Embryonic facial prominence (tissue), 1 donor: ENCODE data around the gene NUP160.
"Not testable (repeated sequence)": the region's sequence is repeated elsewhere in the genome, so short reads cannot be mapped to it uniquely, and the experiment has no call there.

Experiments used
- DNase-seq: peaks from one replicate; pipeline ENCODE4 v3.0.0-alpha.2; 2016; ENCODE audit errors: extremely low spot score

Gene NUP160, protein sequence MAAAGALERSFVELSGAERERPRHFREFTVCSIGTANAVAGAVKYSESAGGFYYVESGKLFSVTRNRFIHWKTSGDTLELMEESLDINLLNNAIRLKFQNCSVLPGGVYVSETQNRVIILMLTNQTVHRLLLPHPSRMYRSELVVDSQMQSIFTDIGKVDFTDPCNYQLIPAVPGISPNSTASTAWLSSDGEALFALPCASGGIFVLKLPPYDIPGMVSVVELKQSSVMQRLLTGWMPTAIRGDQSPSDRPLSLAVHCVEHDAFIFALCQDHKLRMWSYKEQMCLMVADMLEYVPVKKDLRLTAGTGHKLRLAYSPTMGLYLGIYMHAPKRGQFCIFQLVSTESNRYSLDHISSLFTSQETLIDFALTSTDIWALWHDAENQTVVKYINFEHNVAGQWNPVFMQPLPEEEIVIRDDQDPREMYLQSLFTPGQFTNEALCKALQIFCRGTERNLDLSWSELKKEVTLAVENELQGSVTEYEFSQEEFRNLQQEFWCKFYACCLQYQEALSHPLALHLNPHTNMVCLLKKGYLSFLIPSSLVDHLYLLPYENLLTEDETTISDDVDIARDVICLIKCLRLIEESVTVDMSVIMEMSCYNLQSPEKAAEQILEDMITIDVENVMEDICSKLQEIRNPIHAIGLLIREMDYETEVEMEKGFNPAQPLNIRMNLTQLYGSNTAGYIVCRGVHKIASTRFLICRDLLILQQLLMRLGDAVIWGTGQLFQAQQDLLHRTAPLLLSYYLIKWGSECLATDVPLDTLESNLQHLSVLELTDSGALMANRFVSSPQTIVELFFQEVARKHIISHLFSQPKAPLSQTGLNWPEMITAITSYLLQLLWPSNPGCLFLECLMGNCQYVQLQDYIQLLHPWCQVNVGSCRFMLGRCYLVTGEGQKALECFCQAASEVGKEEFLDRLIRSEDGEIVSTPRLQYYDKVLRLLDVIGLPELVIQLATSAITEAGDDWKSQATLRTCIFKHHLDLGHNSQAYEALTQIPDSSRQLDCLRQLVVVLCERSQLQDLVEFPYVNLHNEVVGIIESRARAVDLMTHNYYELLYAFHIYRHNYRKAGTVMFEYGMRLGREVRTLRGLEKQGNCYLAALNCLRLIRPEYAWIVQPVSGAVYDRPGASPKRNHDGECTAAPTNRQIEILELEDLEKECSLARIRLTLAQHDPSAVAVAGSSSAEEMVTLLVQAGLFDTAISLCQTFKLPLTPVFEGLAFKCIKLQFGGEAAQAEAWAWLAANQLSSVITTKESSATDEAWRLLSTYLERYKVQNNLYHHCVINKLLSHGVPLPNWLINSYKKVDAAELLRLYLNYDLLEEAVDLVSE (N-terminal part only)

DNA sequence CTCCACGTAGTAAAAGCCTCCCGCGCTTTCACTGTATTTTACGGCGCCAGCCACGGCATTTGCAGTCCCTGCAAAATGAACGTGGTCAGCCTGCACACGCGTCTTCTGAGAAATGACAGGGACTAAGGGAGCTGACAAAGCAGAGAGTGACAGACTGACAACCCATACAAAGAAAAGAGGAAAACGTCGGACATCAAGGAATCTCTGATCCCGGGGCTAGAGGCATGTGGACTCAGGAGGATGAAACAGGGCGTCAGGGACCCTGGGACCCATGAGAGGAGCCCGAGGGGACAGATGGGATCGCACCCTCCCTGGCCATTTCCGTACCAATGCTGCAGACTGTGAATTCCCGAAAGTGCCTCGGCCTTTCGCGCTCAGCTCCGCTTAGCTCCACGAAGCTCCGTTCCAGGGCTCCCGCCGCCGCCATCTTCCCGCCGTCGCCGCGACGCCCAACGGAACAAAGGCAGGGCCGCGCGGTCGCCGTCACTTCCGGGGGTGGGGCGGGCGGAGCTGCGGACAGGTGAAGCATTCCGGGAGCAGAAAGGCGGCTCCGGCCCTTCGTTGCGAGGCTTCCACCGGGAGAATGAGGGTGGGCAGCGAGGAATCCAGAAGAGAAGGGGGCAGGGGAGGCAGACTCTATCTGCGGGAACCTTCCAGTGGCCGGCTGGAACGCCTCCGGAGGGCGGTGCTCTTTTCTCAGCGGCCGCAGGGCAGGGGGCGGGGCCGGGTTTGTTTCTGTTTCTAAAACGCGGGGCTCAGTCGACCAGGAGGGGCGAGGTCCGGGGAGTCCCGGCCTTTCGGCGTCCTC is at the start of gene NUP160:
NUP160 (minus strand) TSS at position 459 of the 808 bp plus-strand sequence; CDS start at position 427, 32 bp downstream.
- peak; percentile 66 for DNase-seq

DNA sequence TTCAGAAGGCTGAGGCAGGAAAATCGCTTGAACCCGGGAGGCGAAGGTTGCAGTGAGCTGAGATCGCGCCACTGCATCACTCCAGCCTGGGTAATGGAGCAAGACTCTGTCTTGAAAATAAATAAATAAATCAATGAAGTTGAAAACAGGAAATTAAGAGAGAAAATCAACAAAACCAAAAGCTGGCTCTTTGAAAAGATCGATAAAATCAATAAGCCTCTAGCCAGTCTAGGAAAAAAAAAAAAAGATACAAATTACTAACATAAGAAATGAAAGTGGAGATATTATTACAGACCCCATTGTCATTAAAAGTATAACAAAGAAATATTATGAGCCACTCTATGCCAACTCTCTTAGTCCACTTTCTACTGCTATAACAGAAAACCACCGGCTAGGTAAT is 48.0 kb upstream of the NUP160 start:
- no peak for DNase-seq

DNA sequence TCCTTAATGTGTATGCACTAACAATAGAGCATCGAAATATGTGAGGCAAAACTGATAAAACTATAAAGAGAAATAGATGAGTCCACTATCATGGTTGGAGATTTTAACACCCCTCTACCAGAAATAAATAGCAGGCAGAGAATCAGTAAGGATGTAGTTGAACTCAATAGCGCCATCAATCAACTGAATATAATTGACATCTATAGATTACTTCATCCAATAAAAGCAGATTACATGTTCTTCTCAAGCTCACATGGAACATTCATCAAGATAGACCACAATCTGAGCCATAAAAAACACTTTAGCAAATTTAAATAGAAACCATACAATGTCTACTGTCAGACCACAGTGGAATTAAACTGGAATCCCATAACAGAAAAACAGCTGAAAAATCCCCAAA is 46.9 kb upstream of the NUP160 start:
- no peak for DNase-seq

DNA sequence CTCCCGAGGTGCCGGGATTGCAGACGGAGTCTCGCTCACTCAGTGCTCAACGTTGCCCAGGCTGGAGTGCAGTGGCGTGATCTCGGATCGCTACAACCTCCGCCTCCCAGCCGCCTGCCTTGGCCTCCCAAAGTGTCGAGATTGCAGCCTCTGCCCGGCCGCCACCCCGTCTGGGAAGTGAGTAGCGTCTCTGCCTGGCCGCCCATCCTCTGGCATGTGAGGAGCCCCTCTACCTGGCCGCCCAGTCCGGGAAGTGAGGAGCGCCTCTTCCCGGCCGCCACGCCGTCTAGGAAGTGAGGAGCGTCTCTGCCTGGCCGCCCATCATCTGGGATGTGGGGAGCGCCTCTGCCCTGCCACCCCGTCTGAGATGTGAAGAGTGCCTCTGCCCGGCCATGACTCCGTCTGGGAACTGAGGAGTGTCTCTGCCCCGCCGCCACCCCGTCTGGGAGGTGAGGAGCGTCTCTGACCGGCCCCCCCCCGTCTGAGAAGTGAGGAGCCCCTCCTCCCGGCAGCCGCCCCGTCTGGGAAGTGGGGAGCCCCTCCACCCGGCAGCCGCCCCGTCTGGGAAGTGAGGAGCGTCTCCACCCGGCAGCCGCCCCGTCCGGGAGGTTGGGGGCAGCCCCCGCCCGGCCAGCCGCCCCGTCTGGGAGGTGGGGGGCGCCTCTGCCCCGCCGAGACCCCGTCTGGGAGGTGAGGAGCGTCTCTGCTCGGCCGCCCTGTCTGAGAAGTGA is 44.6 kb upstream of the NUP160 start:
- DNase-seq = not testable (repeated sequence)

DNA sequence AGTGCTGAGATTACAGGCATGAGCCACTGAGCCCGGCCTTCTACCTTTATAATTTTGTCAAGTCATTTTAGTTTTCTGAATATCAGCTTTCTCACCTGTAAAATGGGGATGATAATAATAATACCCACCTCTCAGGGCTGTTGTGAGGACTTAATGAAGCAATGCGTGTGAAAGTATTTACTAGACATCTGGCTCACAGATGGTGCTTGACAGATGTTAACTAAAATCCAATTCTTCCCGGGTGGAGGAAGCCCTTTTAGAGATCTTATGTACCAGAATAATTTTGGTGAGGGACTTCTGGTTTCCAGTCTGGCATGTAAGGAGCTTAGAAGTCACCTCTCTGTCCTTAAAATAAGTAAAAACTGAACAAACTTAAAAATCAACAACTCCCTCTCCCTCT is 43.7 kb upstream of the NUP160 start:
- no peak for DNase-seq

DNA sequence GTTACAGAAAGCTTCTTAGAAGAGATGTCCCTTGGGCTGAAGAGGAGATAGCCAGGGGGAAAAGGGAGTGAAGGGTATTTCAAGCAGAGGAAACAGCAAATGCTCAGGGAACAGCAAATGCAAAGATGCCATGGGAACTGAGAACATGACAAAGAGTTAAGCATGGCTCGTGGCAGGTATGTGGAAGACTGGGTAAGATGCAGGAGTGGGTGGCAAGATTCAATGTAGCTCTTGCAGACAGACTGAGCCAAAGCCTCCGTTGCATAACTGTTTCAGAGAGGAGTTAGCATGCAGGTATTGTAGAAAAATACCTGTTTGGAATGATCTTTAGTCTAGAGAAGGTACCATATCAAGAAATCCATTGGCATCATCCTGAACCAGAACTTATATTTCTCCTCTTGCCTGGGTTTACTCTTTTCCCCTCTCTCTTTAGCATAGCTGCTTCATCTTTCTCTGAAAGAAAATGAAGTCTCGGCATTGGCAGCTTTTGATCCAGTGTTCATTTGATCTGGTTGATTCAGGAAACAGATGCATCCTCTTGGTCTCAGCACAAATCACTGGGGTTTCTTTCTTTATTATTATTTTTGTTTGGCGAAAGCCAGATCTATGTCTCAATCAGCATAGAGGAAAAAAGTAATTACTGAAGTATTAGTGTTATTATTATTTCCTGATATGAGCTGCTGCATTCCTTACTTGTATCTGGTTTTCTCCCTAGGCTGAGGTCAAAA is 41.7 kb upstream of the NUP160 start:
- DNase-seq = no peak

DNA sequence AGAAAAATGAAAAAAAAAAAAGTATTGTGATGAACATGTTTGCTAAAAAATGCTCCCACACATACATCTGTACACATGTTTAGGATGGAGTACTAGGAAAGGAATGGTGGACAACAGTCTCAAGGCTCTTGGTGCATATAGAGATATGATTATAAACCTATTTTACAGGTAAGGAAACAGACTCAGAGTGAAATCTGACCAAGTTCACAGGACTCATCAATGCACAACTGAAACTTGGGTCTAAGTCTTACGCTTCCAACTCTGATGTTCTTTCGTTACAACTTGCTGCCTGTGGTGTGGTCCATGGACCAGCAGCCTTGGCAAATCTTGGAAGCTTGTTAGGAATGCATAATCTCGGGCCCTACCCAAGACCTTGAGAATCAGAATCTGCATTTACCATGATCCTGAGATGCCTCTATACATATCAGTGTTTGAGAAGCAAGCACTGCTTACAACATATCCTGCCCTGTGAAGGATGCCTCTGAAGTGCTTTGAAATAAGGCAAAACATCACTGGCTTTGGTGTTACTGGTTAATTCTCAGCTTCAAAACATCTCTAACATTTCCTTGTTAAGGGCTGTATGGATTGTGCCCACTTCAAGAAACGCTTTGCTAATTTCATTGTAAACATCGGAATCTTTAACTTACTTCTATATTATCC is 39.9 kb upstream of the NUP160 start:
- DNase-seq = no peak

DNA sequence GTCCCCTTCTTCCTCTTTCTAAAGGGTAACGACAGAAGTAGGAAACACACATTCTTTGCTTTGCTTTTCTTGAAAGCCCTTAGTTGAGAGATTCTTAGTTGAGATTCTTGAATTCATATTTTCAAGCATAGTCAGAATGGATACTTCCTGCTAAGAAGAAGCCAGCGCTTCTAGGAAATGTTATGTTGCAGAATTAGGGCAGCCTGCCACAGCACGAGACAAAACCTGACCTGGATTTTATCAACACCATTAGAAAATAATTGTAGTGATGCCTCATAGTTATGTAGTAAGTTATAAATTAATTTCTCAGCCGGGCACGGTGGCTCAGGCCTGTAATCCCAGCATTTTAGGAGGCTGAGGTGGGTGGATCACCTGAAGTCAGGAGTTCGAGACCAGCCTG is 37.9 kb upstream of the NUP160 start:
- no peak for DNase-seq

DNA sequence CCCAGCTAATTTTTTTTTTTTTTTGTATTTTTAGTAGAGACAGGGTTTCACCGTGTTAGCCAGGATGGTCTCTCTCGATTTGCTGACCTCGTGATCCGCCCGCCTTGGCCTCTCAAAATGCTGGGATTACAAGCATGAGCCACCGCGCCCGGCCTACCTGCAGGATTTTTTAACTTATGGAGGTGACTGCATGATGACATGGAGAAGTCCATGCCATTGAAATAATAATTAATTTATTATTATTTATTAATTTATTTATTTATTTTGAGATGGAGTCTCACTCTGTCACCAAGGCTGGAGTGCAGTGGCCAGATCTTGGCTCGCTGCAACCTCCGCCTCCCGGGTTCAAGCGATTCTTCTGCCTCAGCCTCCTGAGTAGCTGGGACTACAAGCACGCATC is 34.3 kb upstream of the NUP160 start:
- not testable (repeated sequence) for DNase-seq

DNA sequence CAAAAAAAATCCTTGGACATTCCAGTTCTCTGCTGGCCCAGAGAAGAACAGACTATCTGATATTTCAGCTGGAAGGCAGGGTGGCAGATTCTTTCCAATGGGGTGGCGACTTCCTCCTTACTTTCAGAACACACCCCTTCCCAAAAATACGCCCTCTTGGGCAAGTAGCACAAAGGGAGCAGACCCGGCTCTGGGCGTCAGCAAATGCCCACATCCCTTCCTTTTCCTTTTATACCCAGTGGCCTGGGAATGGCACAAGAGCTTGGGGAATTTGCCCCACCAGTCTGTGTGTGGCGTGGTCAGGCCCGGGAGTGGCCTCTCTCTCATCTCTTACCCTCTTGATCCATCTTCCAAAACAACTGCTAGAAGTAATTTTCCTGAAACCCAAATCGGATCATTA is 33.0 kb upstream of the NUP160 start:
- no peak for DNase-seq

DNA sequence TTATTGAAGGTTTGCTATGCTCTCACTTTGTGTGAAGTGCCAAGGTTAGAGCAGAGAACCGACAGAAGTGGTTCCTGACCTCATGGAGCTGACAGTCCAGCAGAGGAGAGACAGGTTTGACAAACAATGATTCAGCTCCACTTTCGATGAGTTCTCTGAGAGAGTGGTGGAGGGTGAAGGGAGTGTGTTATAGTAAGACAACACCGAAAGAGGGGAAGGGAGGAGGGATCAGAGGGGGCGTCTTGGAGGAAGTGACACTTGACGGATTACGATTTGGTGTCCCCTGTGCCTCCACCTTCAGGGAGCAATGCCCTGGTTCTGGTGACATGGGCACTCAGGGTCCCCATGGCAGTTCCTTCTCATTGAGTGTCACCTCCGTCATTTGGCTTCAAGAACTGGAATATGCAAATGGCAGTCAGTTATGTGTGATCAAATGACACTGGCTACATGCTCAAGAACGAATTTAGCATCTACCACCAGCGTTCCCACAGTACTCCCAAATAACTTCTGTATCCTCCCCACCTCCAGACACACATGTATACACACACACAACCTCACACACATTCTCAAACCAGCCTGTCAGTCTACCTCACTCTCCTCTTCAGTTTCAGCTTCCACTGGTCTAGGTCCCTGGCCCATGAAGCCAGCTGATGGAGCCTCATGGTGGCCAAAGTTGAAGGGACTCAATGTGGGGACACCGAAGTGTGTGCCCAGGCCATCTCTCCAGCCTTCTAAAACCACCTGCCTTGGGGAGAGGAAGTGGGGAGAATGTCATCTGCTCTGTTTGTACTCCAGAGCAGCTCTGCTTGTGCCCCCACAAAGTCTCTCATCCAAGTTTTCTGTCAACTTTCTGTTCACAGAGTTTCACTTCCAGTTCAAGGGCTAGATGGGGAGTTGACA is 31.4 kb upstream of the NUP160 start:
- DNase-seq = no peak

DNA sequence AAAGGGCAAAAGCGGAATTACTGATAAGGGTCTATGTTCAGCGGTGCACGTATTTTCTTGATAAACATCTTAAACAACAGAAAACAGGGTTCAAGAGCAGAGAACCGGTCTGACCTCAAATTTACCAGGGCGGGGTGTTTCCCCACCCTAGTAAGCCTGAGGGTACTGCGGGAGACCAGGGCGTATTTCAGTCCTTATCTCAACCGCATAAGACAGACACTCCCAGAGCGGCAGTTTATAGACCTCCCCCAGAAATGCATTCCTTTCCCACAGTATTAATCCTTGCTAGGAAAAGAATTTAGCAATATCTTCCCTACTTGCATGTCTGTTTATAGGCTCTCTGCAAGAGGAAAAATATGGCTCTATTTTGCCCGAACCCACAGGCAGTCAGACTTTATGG is 27.7 kb upstream of the NUP160 start:
- DNase-seq = not testable (repeated sequence)

DNA sequence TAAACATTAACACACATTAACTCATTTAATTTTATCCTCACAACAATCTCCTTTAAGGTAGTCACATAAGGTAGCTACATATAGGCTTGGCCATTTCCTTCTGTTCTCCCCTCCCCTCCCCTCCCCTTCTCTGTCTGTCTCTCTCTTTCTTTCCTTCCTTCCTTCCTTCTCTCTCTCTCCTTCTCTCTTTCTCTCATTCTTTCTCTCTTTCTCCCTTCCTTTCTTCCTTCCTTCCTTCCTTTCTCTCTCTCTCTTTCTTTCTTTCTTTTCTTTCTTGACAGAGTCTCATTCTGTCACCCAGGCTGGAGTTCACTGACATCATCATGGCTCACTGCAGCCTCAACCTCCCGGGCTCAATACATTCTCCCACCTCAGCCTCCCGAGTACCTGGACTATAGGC is 22.3 kb upstream of the NUP160 start:
- DNase-seq = no peak

DNA sequence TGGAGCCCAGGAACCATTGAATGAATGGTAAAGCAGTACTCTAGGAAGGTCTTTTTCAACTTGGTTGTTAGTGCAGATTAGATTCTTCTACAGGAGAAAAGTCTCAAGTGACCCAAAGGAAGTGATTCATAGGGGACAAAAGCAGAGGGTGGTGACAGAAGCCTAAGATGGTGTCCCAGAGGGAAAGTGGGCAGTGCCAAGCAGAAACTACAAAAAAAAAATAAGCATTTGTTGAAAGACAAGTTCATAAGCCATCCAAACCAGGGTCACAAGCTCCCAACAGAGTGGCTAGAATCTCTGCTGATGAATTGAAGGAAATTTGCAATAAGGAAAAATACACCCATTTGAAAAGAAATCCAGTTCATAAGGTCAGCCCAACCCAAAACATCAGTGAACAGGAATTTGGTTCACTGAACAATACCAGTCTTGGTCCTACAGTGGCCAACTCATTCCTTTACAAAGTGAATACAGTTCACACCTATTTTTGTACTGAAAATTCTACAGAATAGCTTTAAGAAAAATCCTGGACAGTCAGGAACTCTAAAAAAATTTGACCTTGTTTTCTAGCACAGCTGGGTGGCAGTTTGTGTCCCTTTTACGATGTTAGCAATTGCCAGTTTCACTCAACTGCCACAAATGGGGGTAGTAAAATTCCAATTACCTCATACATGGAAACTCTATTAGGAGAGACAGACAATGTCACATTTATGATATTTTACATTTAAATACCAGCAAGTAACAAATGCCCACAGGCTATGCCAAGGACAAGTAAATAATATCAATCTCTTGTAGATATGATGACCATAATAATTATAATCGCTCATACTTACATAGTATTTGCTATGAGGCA is 21.6 kb upstream of the NUP160 start:
- no peak for DNase-seq

DNA sequence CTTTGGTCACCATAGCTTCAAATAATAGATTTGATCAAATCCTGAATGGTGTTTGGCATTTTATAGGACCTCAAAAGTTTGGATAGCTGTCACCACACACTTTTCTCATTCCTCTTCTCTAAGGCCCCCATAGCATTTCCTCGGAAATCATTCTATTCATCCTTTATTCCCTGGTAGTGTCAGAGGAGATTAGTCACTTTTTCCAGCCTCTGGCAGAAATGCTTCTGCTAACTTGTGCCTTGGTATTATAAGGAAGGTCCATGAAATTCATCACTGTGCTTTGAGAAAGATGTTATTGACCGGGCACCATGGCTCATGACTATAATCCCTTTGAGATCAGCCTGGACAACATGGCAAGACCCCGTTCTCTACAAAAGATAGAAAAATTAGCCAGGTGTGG is 19.7 kb upstream of the NUP160 start:
- DNase-seq = no peak

DNA sequence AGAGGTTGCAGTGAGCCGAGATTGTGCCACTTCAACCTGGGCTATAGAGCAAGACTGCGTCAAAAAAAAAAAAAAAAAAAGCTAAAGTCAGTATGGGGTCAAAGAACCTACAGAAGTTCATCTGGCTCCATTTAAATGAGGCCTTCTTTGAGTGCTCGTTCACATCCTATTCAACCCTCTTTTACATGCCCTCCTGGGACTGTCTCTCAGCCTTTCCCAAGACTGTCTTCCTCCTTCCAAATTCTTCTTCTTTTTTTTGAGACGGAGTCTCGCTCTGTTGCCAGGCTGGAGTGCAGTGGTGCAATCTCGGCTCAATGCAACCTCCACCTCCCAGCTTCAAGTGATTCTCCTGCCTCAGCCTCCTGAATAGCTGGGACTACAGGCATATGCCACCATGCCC is 18.7 kb upstream of the NUP160 start:
- not testable (repeated sequence) for DNase-seq

DNA sequence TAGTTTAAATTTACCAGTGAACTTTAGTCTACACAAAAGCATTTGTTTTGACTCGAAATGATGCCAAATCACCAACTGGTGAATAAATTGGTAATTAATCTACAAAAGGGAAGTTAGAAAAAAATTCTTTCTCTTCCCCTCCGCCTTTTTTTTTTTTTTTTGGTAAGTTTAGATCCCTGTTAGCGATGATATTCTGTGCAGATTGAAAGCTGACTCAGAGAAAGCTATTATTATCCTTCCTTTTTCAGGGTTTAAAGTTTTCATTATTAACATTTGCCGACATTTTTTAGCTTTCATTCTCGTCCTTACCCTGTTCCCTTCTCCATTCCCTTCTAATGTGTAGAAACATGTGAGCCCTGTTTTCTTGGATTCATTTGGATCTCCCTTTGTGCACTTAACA is 16.8 kb upstream of the NUP160 start:
- DNase-seq = no peak
